ENCODE results near the gene SLFN5. TPM values are rescaled to one million over a fixed set of nuclear protein-coding genes. Genes with fewer than 3 reads are reported as not detected.

The SLFN5 gene
- total RNA-seq, 4 donors from 2014 or later: 7.3 to 20.4 (median 14.0) TPM

Other genes starting within 250 kb of the SLFN5 start
- 10 to 100 TPM; 31.7 to 64.0 (median 56.2) TPM for gene RFFL, start 179.4 kb upstream of the SLFN5 start, total RNA-seq
- 1 to 10 TPM; 2.4 to 7.1 (median 6.0) TPM for gene RAD51D, start 123.2 kb upstream of the SLFN5 start, total RNA-seq
- not detected for gene FNDC8, start 121.5 kb upstream of the SLFN5 start, total RNA-seq
- 10 to 100 TPM in 3 of 4 donors, 1 to 10 TPM in 1; 8.2 to 19.6 (median 17.8) TPM for gene NLE1, start 100.8 kb upstream of the SLFN5 start, total RNA-seq
- gene UNC45B, start 95.3 kb upstream of the SLFN5 start, total RNA-seq: not detected
- not detected for gene SLC35G3, start 48.7 kb upstream of the SLFN5 start, total RNA-seq
- gene SLFN11, start 130.5 kb downstream of the SLFN5 start, total RNA-seq: 10 to 100 TPM in 2 of 4 donors, 1 to 10 TPM in 2; 1.4 to 12.4 (median 10.1) TPM
- 1 to 10 TPM; 1.3 to 5.0 (median 3.7) TPM for gene SLFN12, start 189.4 kb downstream of the SLFN5 start, total RNA-seq
- 1 to 10 TPM; 2.7 to 7.6 (median 5.8) TPM for gene SLFN13, start 205.7 kb downstream of the SLFN5 start, total RNA-seq

Data from esophagus squamous epithelium (tissue), 4 donors.